ENCODE results near the gene SND1. TPM values are rescaled to one million over a fixed set of nuclear protein-coding genes. Genes with fewer than 3 reads are reported as not detected.

Gene SND1
- total RNA-seq, 1 donor from 2014 or later = 165 TPM

GRCh38 chr7:127998671-127999070, 346.7 kb downstream of the SND1 start:
- H3K9me3 Mint-ChIP-seq (ENCODE audit: unreplicated experiment) = peaks cover 12% of the 10 kb centered on the region
- TF ChIP-seq CTCF (IDR thresholded peaks at IDR 0.05; ENCODE audit: partially characterized antibody, unreplicated experiment) = no peak
- no peaks in the 10 kb centered on the region for H3K27me3 Mint-ChIP-seq (ENCODE audit: unreplicated experiment)
- H3K4me3 Mint-ChIP-seq (ENCODE audit: unreplicated experiment) = no peak overlapping the region
- H3K36me3 Mint-ChIP-seq (ENCODE audit: unreplicated experiment) = no peaks in the 10 kb centered on the region
- H3K4me1 Mint-ChIP-seq (ENCODE audit: low read depth, unreplicated experiment) = peaks cover 35% of the 10 kb centered on the region
- no peak for DNase-seq
- no peak overlapping the region for H3K27ac Mint-ChIP-seq (ENCODE audit: unreplicated experiment)

GRCh38 chr7:128000048-128000447, 348.1 kb downstream of the SND1 start:
- Mint-ChIP-seq H3K27ac (ENCODE audit: unreplicated experiment) (no peak overlapping the region), H3K36me3 (ENCODE audit: unreplicated experiment) (no peaks in the 10 kb centered on the region), H3K4me3 (ENCODE audit: unreplicated experiment) (no peak overlapping the region), H3K9me3 (ENCODE audit: unreplicated experiment) (peaks cover 12% of the 10 kb centered on the region), H3K27me3 (ENCODE audit: unreplicated experiment) (no peaks in the 10 kb centered on the region), H3K4me1 (ENCODE audit: low read depth, unreplicated experiment) (peaks cover 42% of the 10 kb centered on the region)
- no peak for TF ChIP-seq CTCF (IDR thresholded peaks at IDR 0.05; ENCODE audit: partially characterized antibody, unreplicated experiment)
- no peak for DNase-seq

- peaks cover 12% of the 10 kb centered on the region for H3K9me3 Mint-ChIP-seq (ENCODE audit: unreplicated experiment)
- no peak for DNase-seq
- peak overlapping the region; percentile 31 for H3K27ac Mint-ChIP-seq (ENCODE audit: unreplicated experiment)
- H3K4me1 Mint-ChIP-seq (ENCODE audit: low read depth, unreplicated experiment) = peaks cover 42% of the 10 kb centered on the region
- H3K27me3 Mint-ChIP-seq (ENCODE audit: unreplicated experiment) = no peaks in the 10 kb centered on the region
- no peak overlapping the region for H3K4me3 Mint-ChIP-seq (ENCODE audit: unreplicated experiment)
- TF ChIP-seq CTCF (IDR thresholded peaks at IDR 0.05; ENCODE audit: partially characterized antibody, unreplicated experiment) = no peak
- H3K36me3 Mint-ChIP-seq (ENCODE audit: unreplicated experiment) = no peaks in the 10 kb centered on the region
Measured at GRCh38 chr7:128000854-128001265, 348.9 kb downstream of the SND1 start.

- H3K9me3 Mint-ChIP-seq (ENCODE audit: unreplicated experiment) = peaks cover 10% of the 10 kb centered on the region
- no peaks in the 10 kb centered on the region for H3K36me3 Mint-ChIP-seq (ENCODE audit: unreplicated experiment)
- no peak for TF ChIP-seq CTCF (IDR thresholded peaks at IDR 0.05; ENCODE audit: partially characterized antibody, unreplicated experiment)
- no peaks in the 10 kb centered on the region for H3K27me3 Mint-ChIP-seq (ENCODE audit: unreplicated experiment)
- peak overlapping the region; percentile 95 for H3K27ac Mint-ChIP-seq (ENCODE audit: unreplicated experiment)
- peaks cover 49% of the 10 kb centered on the region for H3K4me1 Mint-ChIP-seq (ENCODE audit: low read depth, unreplicated experiment)
- H3K4me3 Mint-ChIP-seq (ENCODE audit: unreplicated experiment) = peak overlapping the region; percentile 26
- DNase-seq = no peak
Measured at GRCh38 chr7:128003167-128003566, 351.2 kb downstream of the SND1 start.

GRCh38 chr7:128003787-128004186, 351.8 kb downstream of the SND1 start:
- no peak for TF ChIP-seq CTCF (IDR thresholded peaks at IDR 0.05; ENCODE audit: partially characterized antibody, unreplicated experiment)

More at GRCh38 chr7:128003787-128004186, 351.8 kb downstream of the SND1 start:
- Mint-ChIP-seq H3K4me3 (ENCODE audit: unreplicated experiment) (no peak overlapping the region), H3K36me3 (ENCODE audit: unreplicated experiment) (no peaks in the 10 kb centered on the region), H3K4me1 (ENCODE audit: low read depth, unreplicated experiment) (peaks cover 54% of the 10 kb centered on the region), H3K27me3 (ENCODE audit: unreplicated experiment) (no peaks in the 10 kb centered on the region), H3K27ac (ENCODE audit: unreplicated experiment) (peak overlapping the region; percentile 19), H3K9me3 (ENCODE audit: unreplicated experiment) (peaks cover 10% of the 10 kb centered on the region)
- no peak for DNase-seq
